Fibroblast of mammary gland (primary cell): ENCODE results near the gene PAX7.
"Not testable (repeated sequence)": the region's sequence is repeated elsewhere in the genome, so short reads cannot be mapped to it uniquely, and the experiment has no call there.

Experiments
- DNase-seq: peaks from one replicate; pipeline ENCODE4 v3.0.0-alpha.2; 2010; ENCODE audit warnings: low read depth
- H3K4me3 ChIP-seq: 2 replicates; pipeline ENCODE4 v1.5.1; 2011; ENCODE audit warnings: low read depth, mild to moderate bottlenecking, low read length, moderate library complexity; ENCODE audit not compliant: control insufficient read depth
- CTCF ChIP-seq: conservative IDR thresholded peaks from 2 replicates; pipeline ENCODE4 v1.5.1; 2011; ENCODE audit warnings: low read depth, low read length, inconsistent platforms; ENCODE audit not compliant: control insufficient read depth, insufficient read depth

The PAX7 gene

GRCh38 chr1:18764362-18764761 lies 133.7 kb downstream of the PAX7 start:
- no peak overlapping the region for H3K4me3 ChIP-seq
- no peak for TF ChIP-seq CTCF
- no peak for DNase-seq

GRCh38 chr1:18765725-18766124 lies 135.1 kb downstream of the PAX7 start:
- no peak for DNase-seq
- TF ChIP-seq CTCF, result no peak
- no peak overlapping the region for H3K4me3 ChIP-seq

- no peak for TF ChIP-seq CTCF
- no peak overlapping the region for H3K4me3 ChIP-seq
- no peak for DNase-seq
These were observed 135.7 kb downstream of the PAX7 start for GRCh38 chr1:18766328-18766727.

- DNase-seq, H3K4me3 ChIP-seq: not testable (repeated sequence)
These were observed 136.9 kb downstream of the PAX7 start for GRCh38 chr1:18767576-18767975.

GRCh38 chr1:18768086-18768485 lies 137.4 kb downstream of the PAX7 start:
- no peak for TF ChIP-seq CTCF
- no peak overlapping the region for H3K4me3 ChIP-seq
- DNase-seq, result no peak

- no peak for TF ChIP-seq CTCF
- no peak for DNase-seq
- no peak overlapping the region for H3K4me3 ChIP-seq
These were observed 138.5 kb downstream of the PAX7 start for GRCh38 chr1:18769140-18769539.

GRCh38 chr1:18770799-18771198 lies 140.2 kb downstream of the PAX7 start:
- H3K4me3 ChIP-seq, result no peak overlapping the region
- DNase-seq, result no peak
- TF ChIP-seq CTCF, result no peak
